Caco-2 (cell line): ENCODE results near the gene ZDHHC14. TPM values are rescaled to one million over a fixed set of nuclear protein-coding genes. Genes with fewer than 3 reads are reported as not detected.

Experiments used
- BruUV-seq: library from RNA; stranded (reverse); fragments of 400-500 nt; replicated peaks from 2 replicates; lab custom pipeline; 2021; lab: Mats Ljungman, UMichigan
- CTCF ChIA-PET: fragments of 300-600 bp; sonication (Branson Sonifier 250); formaldehyde crosslinking; loops from one replicate; lab custom pipeline; 2022; ENCODE audit warnings: antibody characterized with exemption; lab: Charles Lee
- POLR2A ChIA-PET: fragments of 300-600 bp; sonication (Branson Sonifier 250); formaldehyde crosslinking; loops from one replicate; lab custom pipeline; 2022; ENCODE audit warnings: antibody characterized with exemption; lab: Charles Lee
- DNase-seq, 2 experiments: peaks; one replicate each; pipeline versions ENCODE4 v3.0.0 to v3.0.0-alpha.2; 2020 to 2022
- H3K27me3 ChIP-seq: replicated peaks from 2 replicates; pipeline ENCODE4 v1.6.0; 2011; ENCODE audit warnings: low read length; ENCODE audit not compliant: control insufficient read depth, insufficient read depth
- H3K36me3 ChIP-seq: 2 replicates; pipeline ENCODE4 v1.5.1; 2011; ENCODE audit warnings: low read length; ENCODE audit not compliant: control insufficient read depth, insufficient read depth
- H3K4me1 ChIP-seq: fragments of 250-450 bp; sonication (Bioruptor Pico); 2 replicates; pipeline ENCODE4 v1.5.1; 2020; ENCODE audit warnings: mild to moderate bottlenecking
- H3K4me3 ChIP-seq: 2 replicates; pipeline ENCODE4 v1.5.1; 2011; ENCODE audit warnings: low read depth, mild to moderate bottlenecking, control low read depth, low read length
- H3K9me3 ChIP-seq: fragments of 250-450 bp; sonication (Bioruptor Pico); 2 replicates; pipeline ENCODE4 v1.5.1; 2020; ENCODE audit warnings: mild to moderate bottlenecking, moderate library complexity
- H3K27ac Mint-ChIP-seq: one replicate; pipeline ENCODE4 v1.8.0; 2022; ENCODE audit warnings: mixed read lengths; ENCODE audit not compliant: unreplicated experiment
- H3K27me3 Mint-ChIP-seq: one replicate; pipeline ENCODE4 v1.8.0; 2022; ENCODE audit warnings: mixed read lengths; ENCODE audit not compliant: insufficient read depth, unreplicated experiment
- H3K36me3 Mint-ChIP-seq: one replicate; pipeline ENCODE4 v1.8.0; 2022; ENCODE audit warnings: mild to moderate bottlenecking, mixed read lengths; ENCODE audit not compliant: insufficient read depth, unreplicated experiment
- H3K4me1 Mint-ChIP-seq: one replicate; pipeline ENCODE4 v1.8.0; 2022; ENCODE audit warnings: low read depth, mixed read lengths; ENCODE audit not compliant: unreplicated experiment
- H3K4me3 Mint-ChIP-seq: one replicate; pipeline ENCODE4 v1.8.0; 2022; ENCODE audit warnings: mild to moderate bottlenecking, moderate library complexity, mixed read lengths; ENCODE audit not compliant: unreplicated experiment
- H3K9me3 Mint-ChIP-seq: one replicate; pipeline ENCODE4 v1.8.0; 2022; ENCODE audit warnings: mixed read lengths; ENCODE audit not compliant: unreplicated experiment
- intact Hi-C: fragments of 100-400 bp; cut with micrococcal nuclease; formaldehyde crosslinking; loops from one replicate; pipeline ENCODE4 v1.10.0; 2022; ENCODE audit not compliant: unreplicated experiment
- total RNA-seq: library from RNA; stranded (reverse); gene quantifications from 2 replicates; pipeline ENCODE4 v1.2.3, GENCODE V29; 2022
- TF ChIP-seq, protein P1 (sequence below), 2 experiments: fragments of 200-600 bp in 1 of 2; IDR thresholded peaks; 1 replicate in 1 of 2; 2 replicates in 1 of 2; pipeline versions ENCODE4 v1.5.1 to v1.8.0; 2011 to 2022; ENCODE audit warnings: antibody characterized with exemption in 1 of 2, control low read depth in 1 of 2, inconsistent platforms in 1 of 2, low read depth in 1 of 2, low read length in 1 of 2, mild to moderate bottlenecking in 1 of 2, moderate library complexity in 1 of 2; ENCODE audit not compliant: insufficient read depth in 1 of 2, severe bottlenecking in 1 of 2, unreplicated experiment in 1 of 2

Gene ZDHHC14
- total RNA-seq, 1 experiment from 2014 or later: 22.1 TPM

DNA sequence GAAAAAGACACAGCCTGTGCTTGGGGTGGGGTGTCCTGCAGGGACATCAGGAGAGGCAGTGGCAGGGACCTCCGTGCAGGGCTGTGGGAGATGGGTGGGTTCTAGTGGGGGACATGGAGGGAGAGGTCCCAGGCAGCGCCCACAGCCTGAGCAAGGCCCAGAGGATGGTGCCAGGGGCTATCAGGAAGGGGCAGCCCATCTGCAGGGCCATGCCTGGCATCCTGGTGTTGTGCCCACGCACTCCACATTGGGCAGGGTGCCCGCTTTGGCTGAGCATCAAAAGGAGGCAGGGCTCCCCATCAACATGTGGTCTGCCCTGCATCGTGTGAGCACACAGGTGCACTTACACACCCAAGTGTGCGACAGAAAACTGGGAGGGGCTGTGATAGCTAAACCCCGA is 257.8 kb downstream of the ZDHHC14 start:
- intact Hi-C loops: no loop called here
- no peak for DNase-seq

DNA sequence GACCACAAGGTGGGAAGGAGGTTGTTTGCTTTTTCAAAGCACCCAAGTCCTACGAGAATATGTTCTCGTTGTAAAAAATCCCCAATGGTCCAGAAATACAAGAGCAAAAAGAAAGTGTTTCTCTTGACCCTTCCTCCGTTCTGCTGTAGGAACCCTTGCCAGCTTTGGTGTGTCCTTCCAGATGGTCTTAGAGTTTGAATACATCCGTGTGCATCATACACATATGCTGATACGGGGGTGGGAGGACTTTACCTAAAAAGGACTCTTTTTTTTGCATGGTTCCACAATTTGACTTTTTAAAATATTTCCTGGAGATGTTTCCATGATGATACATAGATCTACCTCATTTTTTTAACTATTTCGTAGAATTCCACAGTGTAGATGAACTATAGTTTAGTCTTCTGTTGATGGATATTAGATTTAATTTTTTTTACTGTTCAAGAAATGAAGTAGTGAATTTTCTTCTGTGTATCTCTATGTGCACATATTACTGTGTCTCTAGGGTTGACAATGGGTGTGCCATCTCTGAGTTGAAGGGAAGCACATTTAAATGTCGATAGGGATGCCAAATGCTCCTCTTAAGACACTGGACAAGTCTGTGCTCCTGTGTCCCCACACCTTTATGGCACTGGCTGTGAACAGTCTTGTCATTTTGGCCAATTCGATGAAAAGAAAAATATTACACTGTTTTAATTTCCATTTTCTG is 259.9 kb downstream of the ZDHHC14 start:
- intact Hi-C loops: no loop called here
- no peak overlapping the region for H3K4me3 Mint-ChIP-seq
- no peak overlapping the region for H3K27ac Mint-ChIP-seq
- TF ChIP-seq, protein P1, sequence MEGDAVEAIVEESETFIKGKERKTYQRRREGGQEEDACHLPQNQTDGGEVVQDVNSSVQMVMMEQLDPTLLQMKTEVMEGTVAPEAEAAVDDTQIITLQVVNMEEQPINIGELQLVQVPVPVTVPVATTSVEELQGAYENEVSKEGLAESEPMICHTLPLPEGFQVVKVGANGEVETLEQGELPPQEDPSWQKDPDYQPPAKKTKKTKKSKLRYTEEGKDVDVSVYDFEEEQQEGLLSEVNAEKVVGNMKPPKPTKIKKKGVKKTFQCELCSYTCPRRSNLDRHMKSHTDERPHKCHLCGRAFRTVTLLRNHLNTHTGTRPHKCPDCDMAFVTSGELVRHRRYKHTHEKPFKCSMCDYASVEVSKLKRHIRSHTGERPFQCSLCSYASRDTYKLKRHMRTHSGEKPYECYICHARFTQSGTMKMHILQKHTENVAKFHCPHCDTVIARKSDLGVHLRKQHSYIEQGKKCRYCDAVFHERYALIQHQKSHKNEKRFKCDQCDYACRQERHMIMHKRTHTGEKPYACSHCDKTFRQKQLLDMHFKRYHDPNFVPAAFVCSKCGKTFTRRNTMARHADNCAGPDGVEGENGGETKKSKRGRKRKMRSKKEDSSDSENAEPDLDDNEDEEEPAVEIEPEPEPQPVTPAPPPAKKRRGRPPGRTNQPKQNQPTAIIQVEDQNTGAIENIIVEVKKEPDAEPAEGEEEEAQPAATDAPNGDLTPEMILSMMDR (IDR thresholded peaks at IDR 0.05; ENCODE audit: insufficient read depth in 1 of 2, low read depth in 1 of 2, low read length in 1 of 2, severe bottlenecking in 1 of 2, unreplicated experiment in 1 of 2): no peak
- no TSS peak for BruUV-seq
- H3K36me3 ChIP-seq: no peaks in the 10 kb centered on the region
- ChIA-PET CTCF (interaction anchor here (0.5 kb wide), 1 partner anchor 15 kb away, joined by 4 read pairs; no protein-coding TSS in a partner anchor), POLR2A (no interaction called here)
- H3K4me1 Mint-ChIP-seq: no peaks in the 10 kb centered on the region
- peaks cover 14% of the 10 kb centered on the region for H3K36me3 Mint-ChIP-seq
- H3K27me3 Mint-ChIP-seq: no peaks in the 10 kb centered on the region
- H3K9me3 Mint-ChIP-seq: no peaks in the 10 kb centered on the region
- no peak for DNase-seq
- H3K4me1 ChIP-seq: no peaks in the 10 kb centered on the region
- no peaks in the 10 kb centered on the region for H3K9me3 ChIP-seq
- H3K27me3 ChIP-seq: no peaks in the 10 kb centered on the region
- no peak overlapping the region for H3K4me3 ChIP-seq

More for the DNA sequence above, 257.8 kb downstream of the ZDHHC14 start:
- TF ChIP-seq, protein P1 (IDR thresholded peaks at IDR 0.05; ENCODE audit: insufficient read depth in 1 of 2, low read depth in 1 of 2, low read length in 1 of 2, severe bottlenecking in 1 of 2, unreplicated experiment in 1 of 2): no peak
- Histone ChIP-seq H3K4me3 (no peak overlapping the region), H3K36me3 (no peaks in the 10 kb centered on the region), H3K9me3 (no peaks in the 10 kb centered on the region), H3K27me3 (no peaks in the 10 kb centered on the region), H3K4me1 (no peaks in the 10 kb centered on the region)
- ChIA-PET CTCF (no interaction called here), POLR2A (no interaction called here)
- Mint-ChIP-seq H3K27me3 (no peaks in the 10 kb centered on the region), H3K4me3 (no peak overlapping the region), H3K27ac (no peak overlapping the region), H3K36me3 (peaks cover 8% of the 10 kb centered on the region), H3K9me3 (no peaks in the 10 kb centered on the region), H3K4me1 (no peaks in the 10 kb centered on the region)
- BruUV-seq: no TSS peak

GRCh38 chr6:157641837-157642236 is 260.8 kb downstream of the ZDHHC14 start:
- Histone ChIP-seq H3K4me3 (no peak overlapping the region), H3K36me3 (no peaks in the 10 kb centered on the region), H3K9me3 (no peaks in the 10 kb centered on the region), H3K27me3 (no peaks in the 10 kb centered on the region), H3K4me1 (no peaks in the 10 kb centered on the region)
- intact Hi-C loops: no loop called here
- Mint-ChIP-seq H3K27me3 (no peaks in the 10 kb centered on the region), H3K9me3 (no peaks in the 10 kb centered on the region), H3K27ac (no peak overlapping the region), H3K4me1 (no peaks in the 10 kb centered on the region), H3K4me3 (no peak overlapping the region), H3K36me3 (peaks cover 12% of the 10 kb centered on the region)
- no peak for DNase-seq
- BruUV-seq: no TSS peak
- POLR2A ChIA-PET: no interaction called here
- TF ChIP-seq, protein P1 (IDR thresholded peaks at IDR 0.05; ENCODE audit: insufficient read depth in 1 of 2, low read depth in 1 of 2, low read length in 1 of 2, severe bottlenecking in 1 of 2, unreplicated experiment in 1 of 2): no peak
- CTCF ChIA-PET: interaction anchor here (0.6 kb wide), 1 partner anchor 24 kb away, joined by 5 read pairs; no protein-coding TSS in a partner anchor
